Prostate gland (tissue), 2 donors: Measurements from ENCODE around the gene SEC63.

Experiments
- CTCF ChIP-seq, 4 experiments: fragments of 200-600 bp in 2 of 4; fragments of 450-650 bp in 2 of 4; sonication (generic) in 2 of 4; IDR thresholded peaks; 1 replicate in 3 of 4; 2 replicates in 1 of 4; pipeline ENCODE4 v1.5.1; 2016 to 2019; ENCODE audit warnings: antibody characterized with exemption in 4 of 4, mild to moderate bottlenecking in 2 of 4, moderate library complexity in 2 of 4
- POLR2AphosphoS5 ChIP-seq: sonication (generic); formaldehyde crosslinking; IDR thresholded peaks from one replicate; pipeline ENCODE4 v1.6.1; 2017; ENCODE audit warnings: antibody characterized with exemption

DNA sequence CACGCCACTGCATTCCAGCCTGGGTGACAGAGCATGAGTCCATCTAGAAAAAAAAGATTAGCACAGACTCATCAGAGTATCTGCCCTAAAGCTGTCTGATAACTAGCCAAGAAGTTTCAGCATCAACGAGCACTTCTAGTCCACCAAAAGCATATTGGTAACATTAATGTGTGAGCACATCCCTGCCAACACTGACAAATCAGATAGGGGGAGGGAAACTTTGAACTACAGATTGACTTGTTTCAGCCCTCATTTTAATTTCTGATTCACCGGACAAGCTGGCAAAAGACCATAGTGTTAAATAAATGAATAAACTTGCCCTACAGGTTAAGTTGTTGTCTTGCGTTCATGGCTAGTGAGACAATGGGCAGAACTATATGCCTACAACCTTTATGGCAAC is 7.7 kb upstream of the SEC63 start:
- TF ChIP-seq CTCF (IDR thresholded peaks at IDR 0.05) (no peak), POLR2AphosphoS5 (no peak)
